ENCODE results near the gene NAGPA.
A peak's percentile ranks its signal among the peaks of the same experiment; 100 is the strongest.

The NAGPA gene

GRCh38 chr16:5035909-5036227 is 2.1 kb upstream of the NAGPA start:
- DNase-seq (ENCODE audit: low read depth, low spot score), result no peak
- no peak overlapping the region for H3K4me3 ChIP-seq (ENCODE audit: low read length)

DNA sequence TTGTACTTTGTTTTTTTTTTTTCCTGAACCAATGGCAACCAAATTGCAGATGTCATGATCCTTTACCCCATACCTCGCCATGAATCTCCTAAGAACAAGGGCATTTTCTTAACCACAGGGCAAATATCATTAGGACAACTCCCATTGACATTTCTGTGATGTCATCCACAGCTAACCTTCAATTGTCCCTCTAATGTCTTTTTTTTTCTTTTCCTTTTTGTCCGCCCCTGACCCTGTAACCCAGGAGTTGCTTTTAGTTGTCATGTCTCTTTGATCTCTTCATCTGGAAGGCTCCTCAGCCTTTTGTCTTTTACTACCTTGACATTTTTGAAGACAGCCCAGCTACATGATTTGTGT is 410 bp upstream of the NAGPA start:
- H3K4me3 ChIP-seq (ENCODE audit: low read length), result peak overlapping the region; percentile 72
- no peak for DNase-seq (ENCODE audit: low read depth, low spot score)

GRCh38 chr16:5032748-5033167 is 977 bp downstream of the NAGPA start:
- H3K4me3 ChIP-seq (ENCODE audit: low read length), result peak overlapping the region; percentile 72
- DNase-seq (ENCODE audit: low read depth, low spot score), result no peak

- H3K4me3 ChIP-seq (ENCODE audit: low read length), result no peak overlapping the region
- no peak for DNase-seq (ENCODE audit: low read depth, low spot score)
These were observed 2.1 kb downstream of the NAGPA start for GRCh38 chr16:5031601-5032000.

- no peak overlapping the region for H3K4me3 ChIP-seq (ENCODE audit: low read length)
- no peak for DNase-seq (ENCODE audit: low read depth, low spot score)
These were observed 3.4 kb downstream of the NAGPA start for GRCh38 chr16:5030251-5030870.

DNA sequence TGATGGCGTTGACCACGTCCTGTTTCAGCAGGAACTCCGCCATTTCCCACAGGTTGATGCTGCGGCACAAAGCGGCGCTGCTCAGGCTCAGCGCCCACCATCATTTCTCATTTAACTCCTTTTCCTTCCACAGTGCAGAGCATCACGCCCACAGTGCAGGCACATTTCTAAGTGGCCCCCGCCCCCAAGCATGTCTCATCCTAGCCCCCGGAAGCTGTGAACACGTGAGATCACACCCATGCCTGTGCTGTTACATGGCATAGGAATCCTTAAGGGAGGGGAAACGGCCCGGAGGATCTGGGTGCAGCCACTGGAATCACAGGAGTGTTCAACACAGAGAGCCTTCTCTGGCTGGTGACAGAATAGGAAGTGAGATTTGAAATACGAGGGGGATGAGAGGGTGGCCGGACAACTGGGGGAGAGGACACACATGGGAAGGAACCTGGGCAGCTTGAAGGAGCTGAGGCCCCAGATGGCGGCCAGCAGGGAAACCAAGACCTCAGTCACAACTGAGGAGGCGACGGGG is 4.7 kb downstream of the NAGPA start:
- H3K4me3 ChIP-seq (ENCODE audit: low read length), result no peak overlapping the region
- no peak for DNase-seq (ENCODE audit: low read depth, low spot score)

DNA sequence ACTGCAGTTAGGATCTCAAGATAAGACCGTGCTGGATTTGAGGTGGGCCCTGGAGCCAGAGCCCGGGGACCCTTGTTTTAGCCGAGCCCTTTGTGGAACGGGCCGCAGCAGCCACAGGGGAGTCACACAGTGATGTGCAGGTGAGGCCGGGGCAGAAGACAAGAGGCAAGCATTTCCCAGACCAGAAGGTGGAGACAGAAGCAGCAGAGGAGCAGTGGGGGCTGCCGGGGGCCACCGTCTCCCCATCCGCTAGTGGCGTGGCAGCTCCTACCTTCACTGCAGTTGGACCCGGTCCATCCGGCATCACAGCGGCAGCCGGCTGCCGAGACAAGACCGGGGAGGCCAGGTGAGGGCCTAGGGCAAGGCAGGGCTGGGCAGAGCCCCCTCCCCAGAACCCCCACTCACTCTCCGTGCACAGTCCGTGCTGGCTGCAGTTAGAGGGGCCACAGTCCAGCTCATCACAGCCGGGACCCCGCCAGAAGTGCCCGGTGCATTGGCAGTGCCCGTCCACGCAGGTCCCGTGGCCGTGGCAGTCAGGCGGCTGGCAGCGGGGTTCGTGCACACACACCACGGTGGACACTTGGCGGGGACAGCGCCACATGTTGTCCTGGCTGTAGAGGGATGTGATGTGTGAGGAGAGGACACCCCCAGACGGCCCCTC is 6.0 kb downstream of the NAGPA start:
- no peak overlapping the region for H3K4me3 ChIP-seq (ENCODE audit: low read length)

DNA sequence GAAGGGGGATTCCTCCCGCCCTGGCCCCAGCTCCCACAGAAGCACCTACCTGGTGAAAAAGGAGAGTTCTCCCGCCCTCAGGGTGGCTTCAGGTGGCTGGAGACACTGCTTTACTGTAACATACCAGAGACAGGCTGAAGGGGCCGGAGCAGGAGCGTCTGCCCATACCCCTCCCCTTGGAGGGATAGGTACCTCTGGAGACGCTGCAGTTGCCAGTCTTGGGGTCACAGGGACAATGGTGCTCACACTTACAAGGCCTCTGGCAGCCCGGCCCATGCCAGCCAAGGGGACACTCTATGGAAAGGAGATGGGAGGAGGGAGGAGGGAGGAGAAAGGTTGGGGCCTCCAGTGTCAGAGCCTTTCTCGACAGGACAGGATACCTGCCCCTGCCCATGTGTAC is 6.6 kb downstream of the NAGPA start:
- no peak overlapping the region for H3K4me3 ChIP-seq (ENCODE audit: low read length)
- no peak for DNase-seq (ENCODE audit: low read depth, low spot score)

More for the DNA sequence above, 6.0 kb downstream of the NAGPA start:
- no peak for DNase-seq (ENCODE audit: low read depth, low spot score)

DNA sequence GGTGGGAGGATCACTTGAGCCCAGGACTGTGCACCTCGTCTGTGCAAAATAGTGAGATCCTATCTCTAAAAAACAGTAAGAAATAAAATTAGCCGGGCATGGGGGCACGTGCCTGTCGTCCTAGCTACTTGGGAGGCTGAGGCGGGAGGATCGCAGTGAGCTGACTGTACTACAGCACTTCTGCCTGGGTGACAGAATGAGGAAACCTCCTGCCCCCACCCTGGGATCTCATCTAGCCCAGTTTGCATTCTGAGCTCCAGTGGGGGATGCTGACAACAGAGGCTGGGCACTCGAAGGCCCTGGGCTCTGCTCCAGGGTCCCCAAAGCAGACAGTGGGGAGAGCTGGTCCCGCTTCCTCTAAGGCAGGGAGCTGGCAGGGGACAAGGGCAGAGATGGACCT is 7.1 kb downstream of the NAGPA start:
- no peak overlapping the region for H3K4me3 ChIP-seq (ENCODE audit: low read length)
- DNase-seq (ENCODE audit: low read depth, low spot score), result no peak

- no peak for DNase-seq (ENCODE audit: low read depth, low spot score)
These were observed 8.5 kb downstream of the NAGPA start for GRCh38 chr16:5025171-5025632.

DNA sequence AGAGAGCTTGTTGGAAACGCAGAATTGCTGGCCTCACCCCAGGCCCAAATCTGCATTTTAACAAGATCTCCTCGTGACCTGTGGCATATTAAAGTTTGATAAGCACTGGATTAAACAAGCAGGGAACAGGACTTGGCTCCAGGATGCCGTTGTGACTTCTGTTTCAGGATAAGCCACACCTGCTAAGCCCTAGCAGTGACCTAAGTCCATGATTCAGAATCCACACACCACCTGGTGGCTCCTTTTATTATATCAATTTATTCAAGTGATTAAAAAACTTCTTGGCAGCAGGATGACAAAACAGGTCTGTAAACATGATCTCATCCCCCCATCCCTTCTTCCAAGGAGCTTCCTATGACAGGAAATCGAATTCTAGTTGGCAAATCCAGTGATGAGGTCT is 9.1 kb downstream of the NAGPA start:
- no peak overlapping the region for H3K4me3 ChIP-seq (ENCODE audit: low read length)
- peak; percentile 30 for DNase-seq (ENCODE audit: low read depth, low spot score)

More at GRCh38 chr16:5025171-5025632, 8.5 kb downstream of the NAGPA start:
- H3K4me3 ChIP-seq (ENCODE audit: low read length), result no peak overlapping the region

- DNase-seq (ENCODE audit: low read depth, low spot score), result no peak
- no peak overlapping the region for H3K4me3 ChIP-seq (ENCODE audit: low read length)
These were observed 11.2 kb downstream of the NAGPA start for GRCh38 chr16:5022521-5022920.

DNA sequence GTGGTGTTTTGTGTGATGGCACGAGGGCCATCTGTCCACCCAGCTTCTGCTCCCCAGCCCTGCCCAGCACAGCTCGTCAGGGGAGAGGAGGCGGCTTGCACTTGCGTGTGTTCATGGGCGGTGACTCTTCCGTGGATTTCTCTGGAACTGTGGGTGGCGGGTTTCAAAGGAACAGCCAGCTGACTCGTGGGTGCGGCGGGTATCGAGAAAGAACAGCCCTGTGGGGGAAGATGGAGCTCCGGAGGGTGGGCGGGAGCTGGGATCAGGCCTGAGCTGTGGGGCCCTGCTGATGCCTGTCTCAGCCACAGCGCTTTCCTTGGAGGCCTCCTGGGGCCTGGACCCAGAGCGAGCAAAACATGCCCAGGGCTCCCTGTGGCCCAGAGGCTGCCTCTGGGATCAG is 13.2 kb downstream of the NAGPA start:
- DNase-seq (ENCODE audit: low read depth, low spot score), result no peak
- no peak overlapping the region for H3K4me3 ChIP-seq (ENCODE audit: low read length)

DNA sequence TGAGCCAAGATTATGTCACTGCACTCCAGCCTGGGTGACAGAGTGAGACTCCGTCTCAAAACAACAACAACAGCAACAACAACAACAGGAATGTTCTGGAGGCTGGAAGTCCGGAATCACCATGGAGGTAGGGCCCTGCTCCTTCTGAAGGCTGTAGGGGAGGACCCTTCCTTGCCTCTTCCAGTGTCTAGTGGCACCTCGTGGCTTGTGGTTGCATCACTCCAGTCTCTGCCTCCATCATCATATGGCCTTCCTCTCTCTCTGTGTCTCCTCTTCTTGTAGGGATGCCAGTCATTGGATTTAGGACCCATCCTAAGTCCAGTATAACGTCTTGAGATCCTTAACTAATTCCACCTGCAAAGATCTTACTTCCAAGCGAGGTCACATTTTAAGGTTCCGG is 14.0 kb downstream of the NAGPA start:
- H3K4me3 ChIP-seq (ENCODE audit: low read length), result no peak overlapping the region
- no peak for DNase-seq (ENCODE audit: low read depth, low spot score)

DNA sequence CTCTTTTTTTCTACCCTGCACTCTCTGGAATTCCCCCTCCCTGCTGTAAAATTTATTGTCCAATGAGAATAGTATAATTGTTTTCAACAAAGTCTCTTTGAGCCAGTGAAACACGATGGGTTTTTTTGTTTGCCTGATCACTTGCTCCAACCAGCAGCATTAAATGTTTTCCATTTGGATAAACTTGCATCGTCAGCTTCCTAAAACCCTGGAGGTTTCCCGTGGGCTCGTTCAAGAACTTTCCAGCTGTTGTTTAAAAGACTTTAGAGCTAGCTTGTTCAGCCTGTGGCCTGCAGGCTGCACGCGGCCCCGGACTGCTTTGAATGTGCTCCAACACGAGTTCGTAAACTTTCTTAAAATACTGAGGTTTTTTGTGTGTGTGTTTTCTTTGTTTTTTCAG is 14.9 kb downstream of the NAGPA start:
- no peak for DNase-seq (ENCODE audit: low read depth, low spot score)
- H3K4me3 ChIP-seq (ENCODE audit: low read length), result no peak overlapping the region

- DNase-seq (ENCODE audit: low read depth, low spot score), result no peak
- no peak overlapping the region for H3K4me3 ChIP-seq (ENCODE audit: low read length)
These were observed 16.1 kb downstream of the NAGPA start for GRCh38 chr16:5017678-5017969.

DNA sequence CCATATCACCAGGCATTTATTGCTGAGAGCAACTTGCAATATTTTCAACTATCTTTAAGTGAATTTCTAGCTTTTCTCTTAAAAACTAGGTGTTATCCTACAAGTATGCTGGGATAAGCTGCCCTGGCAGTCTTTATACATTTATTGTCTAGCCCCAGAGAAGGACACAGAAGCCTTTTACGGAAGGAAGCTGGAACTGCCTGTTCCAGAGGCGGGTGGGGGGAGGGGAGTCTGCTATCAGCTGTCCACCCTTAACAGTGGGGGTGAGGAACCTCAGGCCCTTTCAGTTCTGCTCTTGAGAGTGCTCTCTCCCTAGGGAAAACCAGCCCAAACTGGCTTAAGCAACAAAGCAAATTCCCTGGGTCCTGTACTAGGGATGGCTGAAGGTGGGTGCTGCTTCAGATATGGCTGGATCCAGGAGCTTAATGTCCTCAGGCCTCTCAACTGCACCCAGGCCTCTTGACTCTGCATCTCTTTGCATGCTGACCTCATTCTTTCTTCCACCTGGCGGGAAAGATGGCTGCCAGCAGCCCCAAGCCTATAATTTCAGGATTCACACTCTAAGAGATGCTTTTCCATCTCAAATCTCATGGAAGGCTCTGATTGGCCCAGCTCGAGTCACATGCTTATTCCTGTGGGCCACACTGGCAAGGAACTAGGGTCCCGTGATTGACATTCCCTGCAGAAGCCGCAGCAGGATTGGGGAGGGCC is 16.6 kb downstream of the NAGPA start:
- H3K4me3 ChIP-seq (ENCODE audit: low read length), result no peak overlapping the region
- DNase-seq (ENCODE audit: low read depth, low spot score), result no peak

DNA sequence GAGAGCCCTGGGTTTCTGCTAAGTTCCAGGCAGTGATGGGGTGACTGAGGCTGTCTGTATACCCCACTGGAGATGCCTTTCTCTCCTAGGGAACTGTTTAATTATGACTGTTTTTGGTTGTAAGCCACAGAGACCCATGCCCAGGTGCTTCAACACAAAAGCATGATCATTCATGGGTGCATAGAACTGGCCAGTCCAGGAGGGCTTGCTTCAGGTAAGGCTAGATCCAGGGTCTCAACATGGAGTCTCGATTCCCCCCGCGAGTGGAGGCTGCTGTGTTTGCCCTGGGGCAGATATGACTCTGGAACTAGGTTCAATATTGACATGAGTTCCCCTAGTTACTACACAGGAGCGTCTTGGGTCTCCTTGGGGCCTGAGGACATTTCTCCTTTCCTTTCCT is 17.8 kb downstream of the NAGPA start:
- DNase-seq (ENCODE audit: low read depth, low spot score), result no peak
- H3K4me3 ChIP-seq (ENCODE audit: low read length), result no peak overlapping the region

DNA sequence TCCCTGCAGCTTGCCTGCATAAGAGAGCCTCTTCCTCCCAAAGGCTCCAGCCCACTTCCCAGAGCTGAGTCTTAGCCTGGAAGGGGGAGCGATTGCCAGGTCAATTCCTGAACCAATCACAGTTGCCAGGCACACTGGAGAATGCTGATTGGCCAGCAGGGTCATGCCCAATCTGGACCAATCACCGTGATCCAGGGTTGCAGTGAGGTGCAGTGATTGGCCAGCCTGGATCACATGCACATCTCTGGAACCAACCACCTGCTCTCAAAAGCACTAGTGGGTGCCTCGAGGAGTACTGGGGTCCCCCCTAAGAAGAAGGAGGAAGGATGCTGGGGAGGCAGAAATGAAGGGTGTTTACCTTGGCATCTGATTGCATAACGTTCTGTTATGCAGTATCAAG is 18.4 kb downstream of the NAGPA start:
- DNase-seq (ENCODE audit: low read depth, low spot score), result peak; percentile 27

GRCh38 chr16:5012887-5013286 is 20.8 kb downstream of the NAGPA start:
- H3K4me3 ChIP-seq (ENCODE audit: low read length), result no peak overlapping the region
- no peak for DNase-seq (ENCODE audit: low read depth, low spot score)

More for the DNA sequence above, 18.4 kb downstream of the NAGPA start:
- H3K4me3 ChIP-seq (ENCODE audit: low read length), result no peak overlapping the region

GRCh38 chr16:5011637-5012036 is 22.1 kb downstream of the NAGPA start:
- H3K4me3 ChIP-seq (ENCODE audit: low read length), result no peak overlapping the region
- no peak for DNase-seq (ENCODE audit: low read depth, low spot score)
